ENCODE results near the gene XIRP2.
"Not testable (repeated sequence)": the region's sequence is repeated elsewhere in the genome, so short reads cannot be mapped to it uniquely, and the experiment has no call there.

Gene XIRP2

DNA sequence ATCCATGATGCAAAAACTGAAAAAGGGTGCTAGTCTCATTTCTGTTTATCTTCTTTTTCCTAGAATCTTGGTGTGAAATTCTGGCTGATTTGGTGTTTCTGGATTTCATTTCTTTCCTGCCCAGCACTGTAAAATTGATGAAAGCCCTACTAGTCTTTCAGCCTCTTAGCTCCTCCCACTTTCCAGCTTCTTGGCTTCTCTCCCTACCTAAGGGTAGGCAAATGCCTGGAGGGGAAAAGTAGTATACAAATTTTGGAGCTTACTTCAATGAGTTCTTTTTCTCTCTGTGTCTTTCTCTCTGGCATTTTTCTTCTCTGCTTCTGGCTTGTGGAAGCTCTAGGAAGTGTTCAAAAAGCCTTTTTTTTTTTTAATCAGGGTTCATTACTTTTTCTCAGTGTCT, 160.5 kb downstream of the XIRP2 start:
- DNase-seq (ENCODE audit: low spot score): no peak

DNA sequence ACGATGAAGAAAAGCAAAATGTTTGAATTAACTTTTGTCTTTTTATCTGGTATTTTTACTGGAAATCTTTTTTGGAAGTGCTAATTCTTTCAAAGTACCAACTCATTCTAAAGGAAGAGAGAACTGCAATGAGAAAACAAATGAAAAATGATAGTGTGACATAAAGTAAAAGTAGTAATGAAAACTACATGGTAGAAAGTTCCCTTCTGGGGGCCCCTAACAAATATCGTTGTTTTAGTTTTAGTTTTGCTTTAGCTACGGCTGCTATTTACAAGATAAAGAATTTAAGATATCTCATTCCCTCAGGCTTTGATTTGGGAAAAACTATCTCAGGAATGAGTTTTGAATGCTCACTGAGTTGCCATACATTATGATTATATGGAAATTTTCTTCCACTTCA, 161.4 kb downstream of the XIRP2 start:
- no peak for DNase-seq (ENCODE audit: low spot score)

DNA sequence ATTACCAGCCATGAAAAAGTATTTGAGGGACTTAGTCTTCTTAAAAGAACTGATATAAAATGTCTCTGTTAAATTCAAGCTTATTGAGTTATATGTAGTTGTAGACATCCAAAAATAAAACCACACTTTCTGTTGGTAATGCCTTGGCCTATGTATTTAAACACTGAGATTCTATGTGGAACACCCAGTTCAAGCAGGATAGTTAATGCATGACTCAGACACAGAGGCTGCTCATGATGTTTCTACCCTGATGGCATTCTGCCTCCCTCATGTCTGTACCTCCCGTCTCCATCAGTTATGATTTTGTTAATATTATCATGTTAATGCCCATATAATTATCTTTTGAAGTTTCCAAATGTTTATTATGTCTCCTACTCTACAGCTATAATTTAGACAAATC, 164.5 kb downstream of the XIRP2 start:
- DNase-seq (ENCODE audit: low spot score): no peak

DNA sequence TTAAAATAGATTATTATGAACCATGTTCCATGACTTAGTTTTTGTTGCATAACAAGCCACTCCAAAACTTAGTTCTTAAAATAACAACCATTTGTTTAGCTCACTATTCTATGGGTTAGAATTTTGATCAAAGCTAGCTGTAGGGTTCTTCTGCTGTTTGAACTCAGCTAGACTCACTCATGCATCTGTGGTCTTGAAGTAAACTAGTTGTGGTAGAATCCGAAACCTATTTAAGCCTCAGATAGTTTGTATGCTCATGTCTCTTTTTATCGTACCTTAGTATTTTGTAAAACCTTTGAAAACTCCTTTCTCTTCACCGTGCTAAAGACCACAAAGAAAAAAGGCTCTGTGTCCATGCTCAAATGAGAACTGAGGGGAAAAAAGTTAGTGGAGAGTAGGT, 166.6 kb downstream of the XIRP2 start:
- no peak for DNase-seq (ENCODE audit: low spot score)

DNA sequence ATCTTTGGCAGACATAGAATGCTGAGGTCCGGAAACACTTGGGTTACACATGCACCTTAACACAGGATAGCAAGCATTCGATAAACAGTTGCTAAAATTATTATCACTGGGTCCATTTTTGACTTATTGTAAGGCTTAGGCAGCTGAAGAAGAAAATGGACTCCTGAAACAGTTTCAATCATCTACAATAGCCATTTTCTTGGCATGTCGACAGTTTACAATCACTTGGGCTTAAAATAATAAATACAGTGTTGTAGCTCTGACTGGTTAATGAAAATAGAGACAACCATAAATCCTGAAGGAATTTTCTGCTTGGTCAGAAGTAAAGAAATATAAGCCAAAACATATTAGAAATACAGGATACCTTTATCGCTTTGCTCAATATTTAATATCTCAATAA, 169.2 kb downstream of the XIRP2 start:
- no peak for DNase-seq (ENCODE audit: low spot score)

DNA sequence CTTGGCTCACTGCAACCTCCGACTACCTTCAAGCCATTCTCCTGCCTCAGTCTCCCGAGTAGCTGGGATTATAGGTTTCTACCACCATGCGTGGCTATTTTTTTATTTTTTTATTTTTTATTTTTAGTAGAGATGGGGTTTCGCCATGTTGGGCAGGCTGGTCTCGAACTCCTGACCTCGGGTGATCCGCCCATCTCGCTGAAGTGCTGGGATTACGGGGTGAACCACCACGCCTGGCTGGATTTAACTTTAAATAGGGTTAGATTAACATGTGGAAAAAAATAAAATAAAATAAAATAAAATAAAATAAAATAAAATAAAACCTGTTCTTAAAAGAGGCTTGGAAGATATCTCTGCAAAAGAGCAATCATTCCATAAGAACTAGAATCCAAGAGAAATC, 170.9 kb downstream of the XIRP2 start:
- DNase-seq (ENCODE audit: low spot score): no peak

DNA sequence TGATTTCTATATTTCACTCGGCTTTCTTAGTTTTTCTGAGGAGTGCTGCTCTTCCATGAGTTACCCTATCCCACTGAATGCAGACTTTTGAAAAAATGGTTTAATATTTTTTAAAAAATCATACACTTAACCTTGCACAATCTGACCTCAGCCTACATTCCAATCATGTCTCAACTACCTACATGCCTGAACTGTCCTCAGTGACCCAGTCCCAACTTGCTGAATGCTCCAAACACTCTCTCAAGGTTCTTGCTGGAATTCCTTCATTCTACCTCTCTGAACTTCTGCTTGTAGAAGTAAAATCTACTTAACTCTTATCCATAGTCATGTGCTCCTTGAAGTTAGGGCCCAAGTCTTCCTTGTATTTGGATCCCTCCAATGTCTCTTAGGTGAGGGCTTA, 181.6 kb downstream of the XIRP2 start:
- DNase-seq (ENCODE audit: low spot score): no peak

DNA sequence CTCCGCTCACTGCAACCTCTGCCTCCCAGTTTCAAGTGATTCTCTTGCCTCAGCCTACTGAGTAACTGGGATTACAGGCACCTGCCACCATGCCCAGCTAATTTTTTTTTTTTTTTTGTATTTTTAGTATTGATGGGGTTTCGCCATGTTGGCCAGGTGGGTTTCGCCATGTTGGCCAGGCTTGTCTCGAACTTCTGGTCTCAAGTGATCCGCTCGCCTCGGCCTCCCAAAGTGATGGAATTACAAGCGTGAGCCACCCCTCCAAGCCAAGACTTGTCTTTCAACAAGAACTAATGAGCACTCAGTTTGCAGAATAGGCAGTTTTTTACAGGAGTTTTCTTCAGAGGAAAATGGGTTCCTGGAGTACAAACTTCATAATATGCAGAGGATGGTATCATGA, 187.4 kb downstream of the XIRP2 start:
- not testable (repeated sequence) for DNase-seq (ENCODE audit: low spot score)

DNA sequence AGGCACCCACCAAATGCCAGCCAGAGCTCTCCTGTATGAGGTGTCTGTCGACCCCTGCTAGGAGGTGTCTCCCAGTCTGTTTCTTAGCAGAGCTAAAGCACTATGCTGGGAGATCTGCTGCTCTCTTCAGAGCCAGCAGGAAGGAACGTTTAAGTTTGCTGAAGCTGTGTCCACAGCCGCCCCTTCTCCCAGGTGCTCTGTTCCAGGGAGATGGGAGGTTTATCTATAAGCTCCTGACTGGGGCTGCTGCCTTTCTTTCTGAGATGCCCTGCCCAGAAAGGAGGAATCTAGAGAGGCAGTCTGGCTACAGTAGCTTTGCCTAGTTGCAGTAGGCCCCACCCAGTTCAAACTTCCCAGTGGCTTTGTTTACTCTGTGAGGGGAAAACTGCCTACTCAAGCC, 210.7 kb downstream of the XIRP2 start:
- DNase-seq (ENCODE audit: low spot score): not testable (repeated sequence)

DNA sequence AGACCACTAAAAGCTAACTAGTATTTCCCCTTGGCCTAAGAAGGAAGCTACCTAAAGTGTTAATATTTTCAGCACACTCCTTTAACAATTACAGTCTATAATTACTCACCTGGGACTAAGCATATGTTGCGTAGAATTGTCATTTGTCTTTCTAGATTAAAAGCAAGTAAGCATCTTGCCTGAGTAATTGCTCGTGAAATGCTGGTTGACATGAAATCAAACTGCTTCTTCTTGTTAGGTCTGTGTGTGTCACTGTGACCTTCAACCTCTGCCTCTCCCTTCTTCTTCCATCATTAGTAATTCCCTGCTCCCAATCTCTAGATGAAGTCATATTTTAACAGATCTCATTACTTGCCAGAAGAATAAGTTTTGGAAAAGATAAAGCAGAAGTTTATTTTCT, 212.2 kb downstream of the XIRP2 start:
- DNase-seq (ENCODE audit: low spot score): no peak

DNA sequence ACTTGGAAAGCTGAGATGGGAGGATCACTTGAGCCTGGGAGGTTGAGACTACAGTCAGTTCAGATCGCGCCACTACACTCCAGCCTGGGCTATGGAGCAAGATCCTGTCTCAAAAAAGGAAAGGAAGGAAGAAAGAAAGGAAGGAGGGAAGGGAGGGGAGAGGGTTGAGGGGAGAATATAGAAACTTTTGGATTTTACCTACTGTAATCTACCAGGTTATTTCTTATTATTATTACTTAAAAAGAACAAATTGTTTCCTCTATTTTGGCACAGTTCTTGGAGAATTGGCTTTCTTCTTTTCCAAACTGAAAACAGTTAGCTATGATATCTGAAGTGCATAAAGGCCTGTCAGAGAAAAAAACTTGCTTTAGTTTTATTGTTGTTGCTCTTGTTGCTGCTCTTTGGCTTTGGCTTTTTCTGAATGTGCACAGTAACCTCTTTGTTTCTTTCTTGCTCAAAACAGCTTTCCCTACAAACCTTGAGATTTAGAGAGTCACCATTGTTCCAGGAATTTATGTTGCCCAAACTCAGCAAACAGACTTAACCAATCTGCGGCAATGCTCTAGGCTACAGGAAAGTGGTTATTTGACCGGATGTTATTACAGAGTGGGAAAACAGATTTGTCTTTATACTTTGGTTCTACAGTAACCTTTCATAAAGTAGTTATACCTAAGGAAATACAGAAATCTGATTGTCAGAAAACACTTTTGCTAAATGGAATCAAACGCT, 214.9 kb downstream of the XIRP2 start:
- no peak for DNase-seq (ENCODE audit: low spot score)

DNA sequence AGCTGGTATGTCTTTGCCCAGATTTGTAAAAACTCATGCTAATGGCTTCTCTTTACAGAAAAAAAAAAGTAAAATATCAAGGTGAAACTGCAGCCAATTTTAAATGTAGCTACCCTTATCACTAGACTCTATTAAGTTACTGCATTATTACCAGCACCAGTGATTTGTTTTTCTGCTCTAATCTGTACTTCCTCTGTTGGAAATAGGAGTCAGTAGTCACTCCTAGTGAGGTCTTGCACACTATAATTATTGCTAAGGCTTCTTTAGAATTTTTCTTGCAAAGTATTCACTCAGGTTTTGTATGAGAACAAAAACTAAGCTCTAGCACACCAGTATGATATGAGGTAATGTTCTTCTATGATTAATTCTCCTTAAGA, 215.5 kb downstream of the XIRP2 start:
- no peak for DNase-seq (ENCODE audit: low spot score)

DNA sequence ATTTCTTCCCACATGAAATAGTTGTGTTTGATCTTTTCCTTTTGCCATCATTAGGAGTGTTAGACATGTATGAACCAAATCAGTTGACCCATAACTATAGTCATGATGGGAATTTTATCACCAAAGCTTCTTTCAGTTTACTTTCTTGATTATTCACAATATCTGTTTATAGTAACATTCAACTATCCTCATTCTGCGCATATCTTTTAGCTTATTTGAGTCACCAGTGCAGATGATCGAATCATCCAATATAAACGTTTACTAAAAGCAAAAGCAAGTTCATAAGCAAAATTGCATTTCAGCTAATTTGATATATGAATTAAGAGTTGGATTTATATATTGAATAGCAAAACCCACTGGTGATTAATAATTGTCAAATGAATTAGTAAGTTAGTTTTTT, 216.4 kb downstream of the XIRP2 start:
- no peak for DNase-seq (ENCODE audit: low spot score)

DNA sequence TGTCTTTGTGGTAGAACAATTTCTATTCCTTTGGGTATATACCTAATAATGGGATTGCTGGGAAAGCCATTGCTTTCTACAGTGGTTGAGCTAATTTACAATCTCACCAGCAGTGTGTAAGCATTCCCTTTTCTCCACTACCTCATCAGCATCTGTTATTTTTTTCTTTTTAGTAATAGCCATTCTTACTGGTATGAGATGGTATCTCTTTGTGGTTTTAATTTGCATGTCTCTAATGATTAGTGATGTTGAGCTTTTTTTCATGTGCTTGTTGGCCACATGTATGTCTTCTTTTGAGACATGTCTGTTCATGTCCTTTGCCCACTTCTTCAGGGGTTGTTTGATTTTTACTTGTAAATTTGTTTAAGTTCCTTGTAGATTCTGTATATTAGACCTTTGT, 221.4 kb downstream of the XIRP2 start:
- not testable (repeated sequence) for DNase-seq (ENCODE audit: low spot score)

DNA sequence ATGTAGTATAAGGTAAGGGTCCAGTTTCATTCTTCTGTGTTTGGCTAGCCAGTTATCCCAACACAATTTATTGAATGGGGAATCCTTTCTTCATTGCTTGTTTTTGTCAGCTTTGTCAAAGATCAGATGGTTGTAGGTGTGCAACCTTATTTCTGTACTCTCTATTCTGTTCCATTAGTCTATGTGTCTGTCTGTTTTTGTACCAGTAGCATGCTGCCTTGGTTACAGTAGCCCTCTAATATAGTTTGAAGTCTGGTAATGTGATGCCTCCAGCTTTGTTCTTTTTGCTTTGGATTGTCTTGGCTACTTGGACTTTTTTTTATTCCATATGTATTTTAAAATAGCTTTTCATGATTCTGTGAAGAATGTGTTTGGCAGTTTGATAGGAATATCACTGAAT, 222.1 kb downstream of the XIRP2 start:
- DNase-seq (ENCODE audit: low spot score): no peak

DNA sequence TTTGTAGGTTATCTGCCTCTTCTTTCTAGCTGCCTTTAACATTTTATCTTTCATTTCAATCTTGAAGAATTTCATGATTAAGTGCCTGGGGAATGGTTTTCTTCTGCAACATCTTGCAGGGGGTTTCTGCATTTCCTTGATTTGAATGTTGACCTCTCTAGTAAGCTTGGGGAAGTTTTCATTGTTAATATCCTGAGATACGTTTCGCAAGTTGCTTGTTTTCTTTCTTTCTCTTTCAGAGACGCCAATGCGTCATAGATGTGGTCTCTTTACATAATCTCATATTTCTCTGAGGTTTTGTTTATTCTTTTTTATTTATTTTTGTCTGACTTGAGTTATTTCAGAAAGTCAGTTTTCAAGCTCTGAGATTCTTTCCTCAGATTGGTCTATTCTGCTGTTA, 225.7 kb downstream of the XIRP2 start:
- DNase-seq (ENCODE audit: low spot score): no peak

DNA sequence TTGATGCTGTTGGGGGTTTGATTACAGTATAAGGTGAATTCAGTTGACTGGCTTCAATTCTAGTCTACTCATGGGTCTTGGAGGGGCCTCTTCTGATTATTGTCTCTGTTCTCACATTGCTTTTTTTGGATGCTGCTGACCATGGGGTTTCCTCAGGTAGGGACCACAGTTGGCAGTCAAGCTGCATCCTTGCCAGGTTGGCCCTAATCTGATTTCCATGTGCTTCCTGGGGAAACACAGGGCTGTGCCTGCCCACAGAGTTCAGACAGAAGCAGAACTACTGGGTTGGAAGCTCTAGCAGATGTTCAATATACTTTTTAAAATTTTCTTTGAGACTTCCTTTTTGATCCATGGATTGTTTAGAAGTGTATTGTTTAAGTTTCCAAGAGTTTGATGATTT, 227.3 kb downstream of the XIRP2 start:
- DNase-seq (ENCODE audit: low spot score): no peak

DNA sequence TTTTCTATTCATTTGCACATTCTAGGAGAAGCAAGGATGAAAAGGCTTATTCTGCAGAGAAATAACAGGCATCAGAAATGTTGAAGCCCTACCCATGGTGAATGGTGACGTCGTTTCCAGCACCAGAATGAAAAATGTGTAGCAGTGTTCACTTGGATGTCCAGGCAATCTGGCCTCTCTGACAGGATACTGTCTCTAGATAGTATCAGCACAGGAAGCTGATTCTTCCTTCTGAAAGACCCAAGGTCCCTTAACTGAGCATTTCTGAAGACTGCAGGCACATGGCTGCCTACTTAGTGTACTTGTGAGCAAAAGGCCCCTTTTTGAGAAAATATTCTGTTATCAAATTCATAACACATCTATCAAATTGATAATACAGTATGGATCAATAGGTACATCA, 234.1 kb downstream of the XIRP2 start:
- DNase-seq (ENCODE audit: low spot score): no peak

DNA sequence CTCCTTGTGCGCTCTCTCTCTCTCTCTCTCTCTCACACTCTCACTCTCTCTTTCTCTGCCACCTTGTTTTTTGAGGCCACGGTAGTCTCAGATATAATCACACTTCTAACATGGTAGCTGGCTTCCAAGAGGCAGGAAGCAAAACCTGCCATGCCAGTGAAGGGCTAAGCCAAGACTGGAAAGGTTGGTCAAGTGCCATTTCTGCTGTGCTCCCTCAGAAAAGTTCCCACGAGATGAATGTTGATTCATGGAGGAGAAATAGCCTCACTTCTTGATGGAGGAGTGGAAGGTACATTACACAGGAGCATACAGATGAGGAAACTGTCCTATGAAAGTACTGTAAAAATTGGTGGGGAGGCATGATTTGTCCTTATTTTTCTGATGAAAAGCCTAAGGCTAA, 237.9 kb downstream of the XIRP2 start:
- DNase-seq (ENCODE audit: low spot score): no peak

DNA sequence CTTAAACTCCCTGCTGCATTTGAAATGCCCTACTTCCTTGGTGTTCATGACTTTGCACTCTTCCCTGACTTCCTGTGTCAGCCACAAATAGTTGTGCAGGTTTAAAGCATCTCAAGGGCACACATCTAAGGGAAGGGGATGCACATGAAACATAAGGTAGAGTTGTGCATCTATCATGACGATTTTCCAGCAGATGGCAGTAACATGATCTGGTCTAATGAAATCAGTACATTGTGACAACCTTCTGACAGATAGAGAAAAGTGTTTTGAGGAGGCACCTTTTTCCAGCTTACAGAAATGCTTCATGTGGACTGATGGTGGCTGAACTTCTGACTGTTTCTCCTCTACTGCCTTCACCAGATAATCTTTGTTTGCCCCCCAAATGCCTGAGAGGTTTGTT, 238.9 kb downstream of the XIRP2 start:
- no peak for DNase-seq (ENCODE audit: low spot score)

DNA sequence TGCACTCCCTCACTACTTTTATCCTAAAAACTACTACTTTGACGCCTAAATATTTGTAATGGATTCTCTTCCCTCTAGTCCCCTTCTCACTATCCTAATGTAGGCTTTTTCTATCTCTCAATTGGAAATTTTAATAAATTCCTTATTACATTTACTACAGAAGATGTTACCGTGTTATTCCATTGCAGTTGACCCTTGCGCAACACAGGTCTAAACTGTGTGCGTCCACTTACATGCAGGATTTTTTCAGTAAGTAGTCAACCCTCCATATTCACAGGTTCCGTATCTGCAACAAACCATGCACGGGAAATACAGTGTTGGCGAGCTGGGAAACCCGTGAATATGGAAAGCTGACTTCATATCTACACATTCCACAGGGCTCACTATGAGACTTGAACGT, 239.8 kb downstream of the XIRP2 start:
- no peak for DNase-seq (ENCODE audit: low spot score)

DNA sequence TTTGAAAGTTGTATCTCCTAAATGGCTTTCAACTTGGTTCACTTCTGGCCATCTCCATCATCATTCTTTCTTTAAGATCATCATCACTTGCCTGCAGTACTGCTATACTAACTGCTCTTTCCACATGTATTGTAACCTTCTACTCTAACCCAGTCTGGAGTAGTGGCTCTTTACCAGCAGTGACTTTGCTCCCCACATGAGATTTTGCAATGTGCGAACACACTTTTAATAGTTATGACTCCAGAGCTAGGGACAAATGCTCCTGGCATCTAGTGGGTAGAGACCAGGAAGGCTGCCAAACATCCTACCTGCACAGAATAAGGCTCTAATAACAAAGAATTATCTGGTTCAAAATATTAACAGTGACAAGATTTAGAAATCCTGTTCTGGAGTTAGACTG, 243.8 kb downstream of the XIRP2 start:
- DNase-seq (ENCODE audit: low spot score): no peak

DNA sequence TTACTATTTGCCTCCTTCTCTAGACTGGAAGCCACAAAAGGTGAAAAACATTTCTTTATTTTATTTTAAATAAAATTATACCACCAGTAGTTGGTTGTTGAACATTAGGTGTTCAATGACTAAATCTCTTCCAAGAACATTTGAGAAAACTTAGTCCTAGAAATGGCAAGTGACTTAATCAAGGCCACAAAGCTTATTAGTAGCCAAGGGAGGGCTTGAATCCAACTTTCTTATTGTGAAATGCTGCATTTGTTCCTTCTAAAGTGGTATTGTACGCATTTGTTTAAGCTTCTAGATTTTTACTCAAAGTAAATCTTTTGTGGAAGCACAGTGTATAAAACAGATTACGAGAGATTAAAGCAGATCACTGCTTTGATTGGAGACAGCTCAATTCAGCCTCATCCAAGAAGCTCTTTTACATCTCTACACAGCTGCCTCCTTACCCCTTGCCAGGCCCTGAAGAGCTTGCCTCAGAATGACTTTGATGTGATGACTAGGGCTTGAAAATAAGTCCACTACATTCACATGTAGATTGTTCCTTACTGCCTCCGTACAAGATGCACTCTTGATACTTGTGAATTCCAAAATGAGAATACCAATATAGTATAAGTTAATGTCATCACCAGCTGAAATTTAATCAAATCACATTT, 244.8 kb downstream of the XIRP2 start:
- DNase-seq (ENCODE audit: low spot score): no peak

DNA sequence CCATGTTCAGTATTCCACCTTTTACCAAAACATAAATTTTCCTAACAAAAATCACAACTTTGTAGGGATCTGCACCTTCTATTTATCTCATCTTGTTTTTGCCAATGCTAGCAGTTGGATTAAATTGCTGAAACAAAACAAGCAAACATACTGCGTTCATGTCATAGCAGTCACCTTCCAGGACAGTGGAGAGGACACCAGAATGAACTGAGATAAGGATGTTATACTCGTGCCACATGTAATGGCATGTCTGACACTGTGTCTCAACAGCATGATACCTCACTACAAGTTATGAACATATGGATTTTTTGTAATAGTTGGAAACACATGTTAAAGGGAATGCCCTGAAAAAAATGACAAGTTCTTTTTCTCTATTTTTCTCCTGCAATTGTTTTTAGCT, 245.3 kb downstream of the XIRP2 start:
- no peak for DNase-seq (ENCODE audit: low spot score)

All from CD4-positive, alpha-beta T cell treated with Interleukin-2 at 100 ng/mL for 4 hours (primary cell).